ENCODE results near the gene LUM.
"Not testable (repeated sequence)": the region's sequence is repeated elsewhere in the genome, so short reads cannot be mapped to it uniquely, and the experiment has no call there.

LUM gene

DNA sequence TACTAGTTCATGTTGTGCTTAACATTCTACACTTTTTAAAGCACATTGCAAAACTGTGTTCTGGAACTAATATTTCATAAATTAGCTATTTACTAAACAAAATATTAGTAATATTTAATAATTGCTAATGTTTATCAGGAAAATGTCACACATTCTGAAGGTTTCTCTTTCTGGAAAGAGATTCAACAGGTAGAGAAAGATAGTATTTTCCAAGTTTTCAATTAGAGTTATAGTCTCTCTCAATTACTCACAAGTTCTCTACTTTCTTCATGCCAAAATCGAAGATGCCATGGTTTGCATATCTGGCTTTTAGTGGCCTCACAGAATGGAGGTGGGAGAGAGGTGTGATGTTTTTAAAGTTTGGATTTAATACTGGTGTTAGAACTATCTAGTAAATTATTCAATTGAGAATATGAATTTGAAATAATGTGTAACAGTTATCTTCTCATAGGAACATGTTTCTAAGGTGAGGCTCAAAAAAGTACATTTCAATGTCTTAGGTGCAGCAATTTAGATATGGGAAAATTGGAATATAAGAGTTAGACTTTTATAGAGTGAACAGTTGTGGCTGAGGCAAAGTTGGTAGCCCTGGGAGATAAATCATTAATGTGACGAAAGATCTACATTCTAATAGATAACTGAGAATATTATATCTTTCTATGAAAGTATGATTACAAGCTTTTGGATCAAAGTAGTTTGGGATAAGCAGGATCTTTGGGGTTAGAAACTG lies 1.5 kb downstream of the LUM start:
- DNase-seq = no peak

DNA sequence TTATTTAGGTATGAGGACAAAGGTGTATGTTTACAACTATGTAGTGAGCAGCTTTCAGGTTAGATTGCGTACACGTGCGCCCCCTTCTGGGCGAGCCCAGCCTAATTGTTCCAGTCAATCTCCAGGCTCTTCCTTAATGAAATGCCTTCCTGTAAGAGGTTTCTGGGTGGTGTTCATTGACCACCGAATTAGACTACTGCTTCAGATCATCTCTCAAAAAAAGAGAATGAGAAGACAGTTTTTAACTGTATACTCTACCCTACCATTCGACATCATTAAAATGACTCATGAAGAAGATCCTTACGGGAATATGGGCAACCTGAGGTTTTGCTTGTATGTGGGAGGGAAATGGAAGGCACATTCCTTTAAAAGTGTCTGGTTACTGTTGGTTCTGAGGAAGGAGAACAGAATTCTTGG lies 2.1 kb downstream of the LUM start:
- peak; percentile 13 to 78 for DNase-seq

DNA sequence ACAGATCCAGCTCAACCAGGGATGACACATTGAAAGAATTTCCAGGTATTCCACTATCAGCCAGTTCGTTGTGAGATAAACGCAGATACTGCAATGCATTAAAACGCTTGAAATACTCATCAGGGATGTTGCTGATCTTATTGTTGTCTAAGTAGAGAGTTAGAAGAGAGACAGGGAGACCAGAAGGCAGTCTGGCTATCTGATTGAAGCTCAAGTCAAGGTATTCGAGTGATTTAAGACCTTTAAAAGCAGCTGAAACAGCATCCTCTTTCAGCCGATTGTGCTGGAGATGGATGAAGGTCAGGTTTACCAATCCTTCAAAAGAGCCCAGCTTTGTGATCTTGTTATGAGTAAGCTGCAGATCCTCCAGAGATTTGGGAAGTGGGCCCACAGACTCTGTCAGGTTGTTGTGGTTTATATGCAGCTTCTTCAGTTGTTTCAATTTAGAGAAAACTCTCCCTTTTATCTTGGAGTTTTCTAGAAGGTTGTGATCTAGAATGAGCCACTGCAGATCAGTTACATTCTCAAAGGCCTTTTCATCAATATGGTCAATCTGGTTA lies 3.0 kb downstream of the LUM start:
- DNase-seq = no peak

DNA sequence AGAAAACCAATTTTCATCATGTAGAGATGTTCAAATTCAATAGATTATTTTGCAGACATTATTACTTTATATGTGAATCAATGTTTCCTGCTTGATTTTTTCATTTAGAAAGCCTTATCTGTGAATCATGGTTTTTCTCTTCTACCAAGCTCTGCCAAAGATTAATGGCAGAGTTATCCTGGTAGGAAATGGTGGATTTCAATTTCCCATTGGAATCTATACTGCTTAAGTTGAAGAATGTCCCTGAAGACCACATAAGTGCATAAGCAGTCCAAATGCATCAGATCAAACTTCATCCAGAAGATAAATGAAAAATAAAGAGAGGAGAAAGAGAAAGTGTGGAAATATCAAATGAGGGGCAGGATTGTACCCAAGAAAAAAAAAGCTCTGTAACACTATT lies 5.0 kb downstream of the LUM start:
- DNase-seq = no peak

DNA sequence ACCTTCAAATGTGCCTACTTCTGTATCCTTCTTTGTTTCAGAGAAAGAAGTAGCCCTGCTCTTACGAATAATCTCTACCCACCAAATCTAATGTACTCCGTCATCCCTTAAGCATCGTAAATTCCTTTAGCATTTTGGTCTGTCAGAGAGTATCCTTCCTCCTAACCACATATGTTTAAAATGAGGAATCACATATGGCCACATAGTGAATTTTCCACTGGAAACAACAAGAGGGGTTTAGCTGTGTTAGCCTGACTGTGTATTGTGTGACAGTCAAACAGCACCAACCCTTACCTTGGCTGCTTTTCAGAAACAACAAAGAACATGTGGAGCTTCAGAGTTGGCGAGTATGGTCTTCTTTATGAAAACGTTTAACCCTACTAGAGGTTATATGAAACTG lies 5.5 kb downstream of the LUM start:
- DNase-seq = no peak

DNA sequence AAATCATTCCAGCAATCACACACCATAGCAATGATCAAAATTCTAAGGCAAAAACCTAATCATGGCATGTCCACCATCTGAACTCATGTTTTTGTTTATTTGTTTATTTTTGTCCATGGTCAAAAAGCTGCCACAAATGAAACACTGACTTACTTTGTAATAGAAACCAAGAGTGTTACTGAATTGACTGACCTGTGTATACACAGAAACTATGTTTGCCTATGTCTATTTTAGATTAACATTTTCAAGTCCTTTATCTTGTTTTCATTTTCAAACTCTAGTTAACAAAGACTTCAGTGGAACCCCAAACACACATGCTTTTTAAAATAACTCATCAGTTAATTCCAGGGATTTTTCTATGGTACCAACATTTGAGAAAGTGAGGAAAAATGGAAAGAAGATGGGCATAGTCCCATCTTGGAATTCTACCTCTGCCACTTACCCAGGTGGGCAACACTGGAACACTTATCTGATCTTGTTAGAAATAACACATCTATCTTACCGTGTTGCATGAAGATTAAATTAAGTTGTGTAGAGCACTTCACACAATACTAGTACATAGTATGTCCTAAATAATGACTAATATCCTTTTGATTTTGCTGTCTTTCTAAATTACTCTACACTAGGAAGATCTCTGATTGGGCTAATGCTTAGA lies 6.4 kb downstream of the LUM start:
- no peak for DNase-seq

DNA sequence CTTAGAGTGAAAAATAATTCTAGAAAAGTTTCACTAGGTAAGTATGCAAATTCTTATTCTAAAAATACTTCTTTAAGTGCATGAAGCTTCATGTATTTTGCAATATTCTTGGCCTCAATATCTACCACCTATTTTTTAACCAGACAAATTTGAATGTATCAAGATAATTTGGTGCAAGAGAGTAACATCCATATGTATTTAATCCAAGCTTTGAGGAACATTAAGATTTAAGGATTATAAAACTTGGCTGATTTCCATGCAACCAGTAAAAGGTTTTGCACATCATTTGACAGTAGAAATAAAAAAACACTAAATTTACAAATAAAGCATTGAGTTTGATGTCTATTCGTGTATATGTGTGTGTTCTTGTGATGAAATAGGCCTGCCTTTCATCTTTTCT lies 7.7 kb downstream of the LUM start:
- DNase-seq = no peak

DNA sequence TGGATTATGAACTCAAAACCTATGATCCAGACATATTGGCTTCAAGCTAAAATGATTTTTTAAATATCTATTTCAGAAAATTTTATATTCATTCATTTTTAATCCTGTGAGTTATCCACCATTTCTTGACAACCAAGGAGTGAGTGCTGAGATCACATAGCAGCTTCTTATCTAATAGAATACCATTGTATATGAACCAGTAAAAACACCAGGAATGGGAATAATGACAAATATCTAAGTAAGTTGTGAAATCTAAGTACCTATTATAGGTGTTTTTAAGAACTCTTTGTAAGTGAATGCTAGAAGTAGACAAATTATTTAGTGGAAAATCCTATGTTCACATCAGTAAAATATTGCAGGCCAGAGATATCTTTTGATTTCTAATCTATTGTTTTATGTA lies 8.2 kb downstream of the LUM start:
- DNase-seq = no peak

DNA sequence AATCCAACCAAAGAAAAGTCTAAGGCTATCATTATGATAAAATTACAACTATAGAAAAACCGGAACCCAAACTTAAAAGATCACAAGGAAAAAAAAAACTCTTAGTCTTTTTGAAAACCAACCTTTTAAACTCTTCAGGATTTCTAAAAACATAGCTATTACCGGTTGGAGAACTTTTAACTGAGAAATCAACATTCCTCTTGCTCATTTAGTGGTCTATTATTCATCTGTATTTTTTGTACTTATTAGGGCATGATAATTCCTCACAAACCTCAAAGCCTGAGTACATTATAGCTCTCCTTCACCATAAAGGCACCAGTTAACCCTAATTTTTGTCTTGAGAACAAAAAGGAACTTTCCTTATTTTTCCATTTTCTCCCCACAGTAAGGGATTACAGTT lies 10.4 kb downstream of the LUM start:
- peak in 1 of 2 donors; percentile 2 for DNase-seq

DNA sequence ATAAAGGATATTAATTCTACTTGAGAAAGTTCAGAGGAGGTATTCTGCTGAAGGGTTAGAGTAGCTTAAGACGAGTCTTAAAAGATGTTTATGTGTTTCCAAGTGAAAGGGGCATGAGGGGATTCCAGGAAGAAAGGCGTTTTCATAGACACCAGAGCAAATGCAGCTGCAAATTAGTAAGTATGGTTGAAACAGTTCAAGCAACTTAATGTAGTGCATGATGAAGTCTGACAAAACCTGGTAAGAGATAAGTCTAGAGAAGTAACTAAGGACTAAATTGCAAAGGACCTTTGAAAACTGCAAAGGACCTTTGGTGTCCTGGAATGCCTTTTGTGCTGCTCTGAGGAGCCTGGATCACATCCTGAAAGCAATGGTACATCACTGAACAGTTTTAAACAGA lies 11.5 kb downstream of the LUM start:
- DNase-seq = no peak

DNA sequence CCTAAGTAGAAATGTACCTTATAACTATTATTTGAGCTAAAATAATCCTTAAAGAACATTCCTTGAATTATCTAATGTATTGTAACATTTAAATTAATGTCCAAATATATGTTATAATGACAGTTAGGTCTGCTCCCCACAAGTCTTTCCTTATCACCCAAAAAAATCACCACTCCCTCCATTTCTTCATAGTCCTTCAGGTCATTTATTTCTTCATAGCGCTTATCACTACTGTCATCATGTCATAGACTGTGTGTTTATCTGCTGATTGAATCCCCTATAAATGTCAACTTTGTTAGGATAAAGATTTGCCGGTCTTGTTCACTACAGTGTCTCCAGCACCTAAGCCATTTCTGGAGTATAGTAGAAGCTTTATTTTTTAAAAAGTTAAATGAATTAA lies 12.0 kb downstream of the LUM start:
- no peak for DNase-seq

DNA sequence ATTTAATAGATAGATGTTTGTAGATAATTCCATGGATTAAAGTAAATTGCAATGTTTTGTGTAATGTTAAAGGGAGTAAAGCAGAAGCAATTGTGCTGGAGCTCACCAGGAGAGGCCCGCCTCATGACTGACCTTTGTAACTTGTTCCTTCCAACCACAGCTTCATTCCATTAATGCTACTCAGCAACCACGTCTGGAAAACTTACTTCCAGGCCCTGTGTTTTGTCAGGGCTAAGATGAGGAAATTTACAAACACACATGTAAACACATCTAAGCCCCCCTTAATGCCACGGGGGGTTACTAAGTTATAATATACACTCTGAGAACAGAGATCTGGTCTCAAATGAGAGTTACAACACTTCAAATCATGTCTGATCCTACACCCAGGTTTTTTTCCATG lies 12.4 kb downstream of the LUM start:
- DNase-seq = peak in 1 of 2 donors; percentile 1

DNA sequence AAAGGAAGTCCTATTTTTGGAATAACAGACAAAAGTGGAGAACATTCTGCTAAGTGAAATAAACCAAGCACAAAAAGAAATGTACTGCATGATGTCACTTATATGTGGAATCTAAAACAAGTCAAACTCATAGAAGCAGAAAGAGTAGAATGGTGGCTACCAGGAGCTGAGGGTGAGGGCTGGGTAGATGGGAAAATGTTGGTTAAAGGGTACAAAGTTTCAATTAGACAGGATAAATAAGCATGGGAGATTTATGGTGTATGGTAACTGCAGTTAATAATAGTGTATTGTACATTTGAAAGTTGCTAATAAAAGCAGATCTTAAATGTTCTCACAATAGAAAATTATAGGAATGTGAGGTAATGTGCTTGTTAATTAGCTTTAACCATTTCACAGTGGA lies 12.8 kb downstream of the LUM start:
- no peak for DNase-seq

DNA sequence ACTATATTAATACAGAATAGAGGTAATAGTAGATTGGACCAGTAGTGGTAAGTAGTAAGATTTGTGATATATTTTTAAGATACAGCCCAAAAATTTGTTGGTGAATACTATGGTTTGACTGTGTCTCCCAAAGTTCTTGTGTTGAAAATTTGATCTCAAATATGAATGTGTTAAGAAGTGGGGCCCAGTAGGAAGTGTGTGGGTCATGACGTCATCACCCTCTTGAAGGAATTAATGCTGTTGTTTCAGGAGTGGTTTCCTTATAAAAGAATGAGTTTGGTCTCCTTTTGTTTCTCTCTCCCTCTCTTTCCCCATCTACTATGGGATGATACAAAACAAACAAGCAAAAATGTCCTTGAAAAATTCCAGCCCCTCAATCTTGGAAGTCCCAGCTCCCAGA lies 16.3 kb downstream of the LUM start:
- no peak for DNase-seq

DNA sequence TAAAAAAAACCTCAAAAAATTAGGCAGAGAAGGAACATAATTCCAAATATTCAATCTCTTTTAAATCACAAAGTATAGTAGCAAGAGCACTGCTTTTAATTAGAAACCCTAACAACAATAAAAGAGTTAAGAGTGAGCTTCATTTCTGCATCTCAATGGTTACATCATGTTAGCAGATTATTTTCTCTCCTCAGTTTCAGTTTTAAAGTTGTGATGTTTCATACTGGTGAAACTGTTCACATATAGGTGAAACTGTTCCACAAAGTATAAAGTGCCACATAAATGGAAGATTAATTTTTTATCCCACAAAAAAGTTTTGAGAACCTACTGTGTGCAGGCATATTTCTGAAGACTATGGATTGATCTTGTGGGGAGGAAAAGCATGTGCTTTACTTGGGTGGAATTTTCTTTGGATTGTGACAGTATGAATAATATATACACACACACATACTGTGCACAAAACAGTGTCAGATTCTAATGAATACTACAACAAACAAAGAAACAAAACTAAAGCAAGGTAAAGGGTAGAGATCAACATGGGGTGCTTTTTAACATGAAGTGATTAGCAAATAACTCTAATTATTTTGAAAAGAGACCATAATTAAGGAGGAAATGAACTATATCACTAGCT lies 17.1 kb downstream of the LUM start:
- DNase-seq = no peak

DNA sequence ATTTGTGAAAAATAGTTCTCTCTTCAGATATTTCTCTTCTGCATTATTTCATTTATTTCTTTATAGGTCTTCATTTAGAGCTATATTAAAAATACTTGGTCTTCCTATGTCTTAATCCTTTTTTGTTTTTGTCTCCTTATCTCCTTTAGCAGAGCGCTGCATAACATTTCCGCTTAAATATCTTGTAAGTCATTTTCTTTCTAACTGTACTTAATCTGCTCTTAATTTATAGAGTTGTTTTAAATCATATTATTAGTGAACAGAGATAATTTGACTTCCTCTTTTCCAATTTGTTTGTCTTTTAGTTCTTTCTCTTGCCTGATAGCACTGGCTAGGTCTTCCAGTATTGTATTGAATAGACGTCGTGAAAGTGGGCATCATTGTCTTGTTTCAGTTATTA lies 18.0 kb downstream of the LUM start:
- DNase-seq = no peak

DNA sequence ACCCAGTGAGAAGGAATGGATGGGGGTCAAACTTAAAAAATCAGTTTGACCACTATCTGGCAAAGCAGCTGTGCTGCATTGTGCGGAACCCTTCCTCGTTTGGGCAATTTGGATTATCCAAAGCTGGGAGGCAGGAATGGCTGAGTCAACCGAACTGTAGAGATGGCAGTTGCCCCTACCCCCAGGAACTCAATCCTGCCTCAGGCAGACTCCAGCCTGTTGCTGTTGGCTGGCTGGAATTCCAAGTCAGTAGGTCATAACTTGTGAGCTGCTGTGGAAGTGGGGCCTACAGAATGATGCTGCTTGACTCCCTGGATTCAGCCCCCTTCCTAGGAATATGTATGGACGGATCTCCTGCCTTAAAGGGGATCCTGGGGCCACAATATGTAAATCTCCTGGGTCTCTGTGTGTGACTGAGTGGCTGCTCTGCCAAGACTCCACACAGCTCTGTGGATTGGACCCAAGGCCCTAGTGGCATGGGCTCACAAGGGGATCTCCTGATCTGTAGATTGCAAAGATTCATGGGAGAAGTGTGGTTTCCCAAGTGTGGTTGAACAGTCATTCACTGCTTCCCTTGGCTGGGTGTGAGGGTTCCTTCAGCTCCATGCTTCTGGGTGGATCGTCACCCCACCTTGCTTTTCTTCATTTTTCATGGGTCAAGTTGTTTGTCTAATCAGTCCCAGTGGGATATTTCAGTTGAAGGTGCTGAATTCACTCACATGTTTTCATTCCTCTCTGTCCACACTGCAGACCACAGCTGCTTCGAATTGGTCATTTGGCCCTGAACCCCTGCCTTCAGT lies 19.2 kb downstream of the LUM start:
- no peak for DNase-seq

DNA sequence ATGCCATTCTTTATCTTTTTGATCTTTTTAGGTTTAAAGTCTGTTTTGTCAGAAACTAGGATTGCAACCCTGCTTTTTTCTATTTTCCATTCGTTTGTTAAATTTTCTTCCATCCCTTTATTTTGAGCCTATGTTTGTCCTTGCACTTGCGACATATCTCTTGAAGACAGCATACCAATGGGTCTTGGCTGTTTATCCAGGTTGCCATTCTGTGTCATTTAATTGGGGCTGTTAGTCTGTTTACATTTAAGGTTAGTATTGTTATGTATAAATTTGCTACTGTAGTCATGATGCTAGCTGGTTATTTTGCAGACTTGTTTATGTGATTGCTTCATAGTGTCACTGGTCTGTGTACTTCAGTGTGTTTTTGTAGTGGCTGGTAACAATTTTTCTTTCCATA lies 21.3 kb downstream of the LUM start:
- DNase-seq = not testable (repeated sequence)

DNA sequence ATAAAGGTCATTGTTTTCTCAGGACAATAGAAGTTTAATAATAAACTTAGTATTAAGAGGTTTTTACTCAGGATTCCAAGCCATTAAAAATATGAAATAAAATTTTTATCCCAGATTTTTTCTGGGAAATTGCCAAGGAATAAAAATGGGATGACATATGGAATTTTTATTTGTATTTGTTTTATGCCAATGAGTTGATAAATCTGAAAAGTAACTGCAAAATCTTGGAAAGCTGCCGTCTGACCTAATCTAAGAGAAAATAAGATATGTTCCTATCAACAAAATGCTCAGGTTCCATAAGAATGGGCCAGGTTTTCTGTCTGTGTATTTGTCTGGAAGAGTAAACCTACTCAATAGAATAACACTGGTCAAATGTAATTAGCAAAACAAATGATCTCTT lies 31.3 kb downstream of the LUM start:
- DNase-seq = no peak

DNA sequence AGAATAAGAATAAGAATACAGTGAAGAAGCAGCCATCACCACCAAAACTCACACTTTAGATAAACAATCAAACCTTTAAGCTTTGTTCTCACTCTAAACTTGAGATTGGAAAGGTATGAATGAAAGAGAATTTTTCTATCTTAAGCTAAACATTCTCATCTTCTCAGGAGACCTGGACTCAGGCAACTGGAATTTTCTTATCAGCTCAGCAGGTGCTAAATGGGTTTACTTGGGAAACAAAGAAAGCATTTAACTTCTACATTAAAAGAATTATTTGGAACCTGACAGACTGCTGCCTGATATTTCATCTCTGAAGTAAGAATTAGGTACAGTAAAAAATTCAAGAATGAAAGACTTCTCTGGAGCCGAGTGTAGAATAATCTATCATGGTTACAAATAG lies 32.8 kb downstream of the LUM start:
- no peak for DNase-seq

DNA sequence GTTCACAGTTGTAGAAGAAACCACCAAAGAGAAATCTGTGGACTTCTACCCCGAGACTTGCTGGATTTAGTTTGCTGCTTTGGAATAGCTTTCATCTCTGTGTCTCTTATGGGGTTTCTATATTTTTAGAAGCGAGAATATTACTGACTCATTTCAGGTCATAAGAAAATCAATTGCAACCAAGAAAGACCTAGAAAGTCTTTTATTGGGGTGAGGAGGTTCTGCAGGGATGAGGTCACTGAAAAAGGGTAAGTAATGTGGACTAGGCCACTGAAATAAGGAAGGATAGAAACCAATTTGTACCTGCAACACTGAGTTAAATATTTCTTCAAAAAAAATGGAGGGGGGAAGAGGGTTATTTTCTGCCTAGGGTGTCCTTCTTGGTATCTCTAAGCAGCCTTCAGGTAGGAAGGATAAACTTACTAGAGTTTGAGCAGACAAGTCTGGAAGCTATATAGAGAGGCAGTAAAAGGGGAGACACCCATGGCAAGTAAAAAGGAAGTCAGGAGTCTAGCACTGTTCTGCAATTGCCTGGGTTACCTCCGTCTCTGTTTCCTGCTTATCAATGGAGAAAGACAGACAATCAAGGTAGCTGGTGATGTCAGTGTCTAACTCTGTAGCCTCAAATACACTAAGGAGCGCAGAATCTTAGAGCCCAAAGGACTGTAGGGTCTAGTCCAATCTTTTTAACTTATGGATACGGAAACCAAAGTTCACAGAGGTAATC lies 33.9 kb downstream of the LUM start:
- DNase-seq = no peak

DNA sequence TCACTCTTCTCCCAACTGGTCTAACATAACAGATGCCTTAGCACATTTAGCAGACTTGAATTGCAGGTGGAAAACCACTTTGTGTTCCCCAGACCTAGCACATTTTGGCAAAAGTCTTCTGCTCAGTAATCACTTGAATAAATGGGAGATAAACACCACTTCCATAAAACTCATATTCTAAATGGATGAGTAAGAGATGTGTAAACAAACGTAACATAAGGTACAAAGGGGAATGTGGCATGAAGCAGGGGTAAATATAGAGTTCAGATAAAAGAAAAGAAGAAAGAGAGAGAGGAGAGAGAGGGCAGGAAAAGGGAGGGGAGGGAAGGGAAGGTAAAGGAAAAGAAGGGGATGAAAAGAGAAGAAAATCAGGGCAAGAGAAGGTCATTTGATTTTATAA lies 36.4 kb downstream of the LUM start:
- DNase-seq = no peak

Measured in inflammatory macrophage treated with lipopolysaccharide for 1 hour (primary cell).